Skeletal muscle satellite cell (primary cell): ENCODE measurements around the gene DHRS9.
"Not testable (repeated sequence)": the region's sequence is repeated elsewhere in the genome, so short reads cannot be mapped to it uniquely, and the experiment has no call there.

Source experiments
- H3K27me3 ChIP-seq: 2 replicates; pipeline ENCODE4 v1.7.0; 2013; ENCODE audit warnings: low read length; ENCODE audit not compliant: control insufficient read depth, insufficient read depth
- H3K36me3 ChIP-seq: 2 replicates; pipeline ENCODE4 v1.7.0; 2013; ENCODE audit warnings: mild to moderate bottlenecking, control low read depth, low read length; ENCODE audit not compliant: insufficient read depth
- H3K4me1 ChIP-seq: 2 replicates; pipeline ENCODE4 v1.7.0; 2013; ENCODE audit warnings: low read length; ENCODE audit not compliant: control insufficient read depth, insufficient read depth
- H3K4me2 ChIP-seq: 2 replicates; pipeline ENCODE4 v1.7.0; 2013; ENCODE audit warnings: mild to moderate bottlenecking, low read length
- H3K4me3 ChIP-seq: 2 replicates; pipeline ENCODE4 v1.7.0; 2013; ENCODE audit warnings: low read length
- H3K9ac ChIP-seq: 2 replicates; pipeline ENCODE4 v1.7.0; 2013; ENCODE audit warnings: mild to moderate bottlenecking, low read depth, low read length, moderate library complexity
- H3K9me3 ChIP-seq: replicated peaks from 2 replicates; pipeline ENCODE4 v1.7.0; 2013; ENCODE audit warnings: mild to moderate bottlenecking, control low read depth, low read length

Gene DHRS9

DNA sequence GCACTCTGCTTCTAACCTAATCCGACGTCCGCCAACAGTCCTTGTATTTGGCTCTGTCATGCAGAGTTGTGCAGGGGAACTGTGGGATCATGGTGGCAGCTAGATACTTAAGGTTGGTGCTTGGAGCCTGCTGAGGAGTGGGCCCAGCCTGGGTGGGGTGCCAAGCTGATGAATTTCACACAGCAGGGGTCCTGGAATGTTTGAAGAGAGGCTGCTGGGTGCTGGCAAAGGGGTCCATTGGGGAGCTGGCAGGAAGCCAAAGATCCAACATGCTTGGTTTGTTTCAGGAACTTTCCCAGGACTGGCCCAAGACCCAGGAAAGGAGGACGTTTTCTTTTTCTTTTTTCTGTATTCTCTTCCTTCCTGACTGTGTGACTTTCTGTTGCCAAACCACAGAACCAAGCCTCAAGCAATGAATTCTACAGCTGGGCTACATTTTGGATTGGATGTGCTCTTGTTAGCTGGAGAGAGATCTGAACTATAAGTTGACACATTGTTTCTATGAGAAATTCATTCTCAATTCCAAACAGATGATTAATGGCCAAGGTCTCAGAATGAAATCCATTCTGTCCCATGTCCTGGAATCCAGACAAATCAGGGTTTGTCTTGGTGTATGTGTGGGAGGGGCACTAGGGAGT is 49.9 kb downstream of the DHRS9 start:
- Histone ChIP-seq H3K9me3 (no peaks in the 10 kb centered on the region), H3K4me1 (no peaks in the 10 kb centered on the region), H3K4me3 (no peak overlapping the region), H3K4me2 (no peak overlapping the region), H3K9ac (no peak overlapping the region), H3K27me3 (peaks cover 7% of the 10 kb centered on the region), H3K36me3 (no peaks in the 10 kb centered on the region)

GRCh38 chr2:169119851-169120250 is 50.5 kb downstream of the DHRS9 start:
- Histone ChIP-seq H3K4me3 (no peak overlapping the region), H3K4me1 (no peaks in the 10 kb centered on the region), H3K36me3 (no peaks in the 10 kb centered on the region), H3K27me3 (peaks cover 10% of the 10 kb centered on the region), H3K4me2 (no peak overlapping the region), H3K9ac (no peak overlapping the region), H3K9me3 (no peaks in the 10 kb centered on the region)

DNA sequence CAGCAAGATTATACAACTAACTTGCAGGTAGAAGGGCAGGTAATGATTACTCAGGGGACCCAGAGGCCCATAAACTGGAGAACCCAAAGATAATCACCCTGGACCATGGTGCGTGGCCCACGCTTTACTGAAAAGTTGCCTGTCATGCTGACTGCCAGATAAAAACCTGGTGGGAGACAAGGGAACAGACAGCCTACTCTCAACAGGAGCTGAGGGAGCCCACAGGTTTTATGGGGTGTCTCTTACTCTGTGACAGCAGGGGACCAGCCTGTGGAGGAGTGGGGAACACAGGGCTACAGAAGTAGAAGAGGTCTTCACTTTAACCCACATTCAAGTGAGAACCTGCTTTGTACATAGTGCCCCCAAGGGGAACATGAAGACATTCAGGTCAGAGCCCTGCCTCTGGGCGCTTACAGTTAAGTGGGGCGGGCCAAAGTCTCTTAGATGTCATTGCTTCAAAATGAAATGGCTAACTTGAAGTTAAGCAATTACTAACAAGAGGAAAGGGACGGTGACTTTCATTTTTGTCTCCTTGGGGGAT is 60.4 kb downstream of the DHRS9 start:
- H3K36me3 ChIP-seq: no peaks in the 10 kb centered on the region
- no peak overlapping the region for H3K4me2 ChIP-seq
- H3K9me3 ChIP-seq: no peaks in the 10 kb centered on the region
- peaks cover 2% of the 10 kb centered on the region for H3K27me3 ChIP-seq
- H3K4me3 ChIP-seq: no peak overlapping the region
- no peaks in the 10 kb centered on the region for H3K4me1 ChIP-seq
- H3K9ac ChIP-seq: no peak overlapping the region

- Histone ChIP-seq H3K4me2 (no peak overlapping the region), H3K4me3 (no peak overlapping the region), H3K9me3 (no peaks in the 10 kb centered on the region), H3K9ac (no peak overlapping the region), H3K4me1 (no peaks in the 10 kb centered on the region), H3K36me3 (no peaks in the 10 kb centered on the region), H3K27me3 (peaks cover 2% of the 10 kb centered on the region)
These were observed 62.5 kb downstream of the DHRS9 start for GRCh38 chr2:169131587-169132512.

DNA sequence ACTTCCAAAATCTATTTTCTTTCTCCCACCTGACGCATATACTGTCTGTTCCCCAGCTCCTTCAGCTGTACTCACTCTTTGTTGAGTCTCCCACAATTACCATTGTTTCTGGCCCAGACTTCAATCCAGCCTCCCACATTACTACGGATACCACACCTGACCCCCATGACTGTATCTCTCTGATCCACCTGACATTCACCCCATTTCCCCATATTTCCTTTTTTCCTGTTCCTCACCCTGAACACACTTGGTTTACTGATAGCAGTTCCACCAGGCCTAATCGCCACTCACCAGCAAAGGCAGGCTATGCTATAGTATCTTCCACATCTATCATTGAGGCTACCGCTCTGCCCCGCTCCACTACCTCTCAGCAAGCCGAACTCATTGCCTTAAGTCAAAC is 64.9 kb downstream of the DHRS9 start:
- not testable (repeated sequence) for H3K27me3 ChIP-seq, H3K4me2 ChIP-seq, H3K4me3 ChIP-seq, H3K9me3 ChIP-seq, H3K4me1 ChIP-seq, H3K36me3 ChIP-seq, H3K9ac ChIP-seq

DNA sequence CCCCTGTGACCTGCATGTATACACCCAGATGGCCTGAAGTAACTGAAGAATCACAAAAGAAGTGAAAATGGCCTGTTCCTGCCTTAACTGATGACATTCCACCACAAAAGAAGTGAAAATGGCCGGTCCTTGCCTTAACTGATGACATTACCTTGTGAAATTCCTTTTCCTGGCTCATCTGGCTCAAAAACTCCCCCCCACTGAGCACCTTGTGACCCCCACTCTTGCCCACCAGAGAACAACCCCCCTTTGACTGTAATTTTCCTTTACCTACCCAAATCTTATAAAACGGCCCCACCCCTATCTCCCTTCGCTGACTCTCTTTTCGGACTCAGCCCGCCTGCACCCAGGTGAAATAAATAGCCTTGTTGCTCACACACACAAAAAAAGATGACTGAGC is 67.1 kb downstream of the DHRS9 start:
- not testable (repeated sequence) for H3K27me3 ChIP-seq, H3K4me2 ChIP-seq, H3K36me3 ChIP-seq, H3K4me3 ChIP-seq, H3K4me1 ChIP-seq, H3K9me3 ChIP-seq, H3K9ac ChIP-seq

DNA sequence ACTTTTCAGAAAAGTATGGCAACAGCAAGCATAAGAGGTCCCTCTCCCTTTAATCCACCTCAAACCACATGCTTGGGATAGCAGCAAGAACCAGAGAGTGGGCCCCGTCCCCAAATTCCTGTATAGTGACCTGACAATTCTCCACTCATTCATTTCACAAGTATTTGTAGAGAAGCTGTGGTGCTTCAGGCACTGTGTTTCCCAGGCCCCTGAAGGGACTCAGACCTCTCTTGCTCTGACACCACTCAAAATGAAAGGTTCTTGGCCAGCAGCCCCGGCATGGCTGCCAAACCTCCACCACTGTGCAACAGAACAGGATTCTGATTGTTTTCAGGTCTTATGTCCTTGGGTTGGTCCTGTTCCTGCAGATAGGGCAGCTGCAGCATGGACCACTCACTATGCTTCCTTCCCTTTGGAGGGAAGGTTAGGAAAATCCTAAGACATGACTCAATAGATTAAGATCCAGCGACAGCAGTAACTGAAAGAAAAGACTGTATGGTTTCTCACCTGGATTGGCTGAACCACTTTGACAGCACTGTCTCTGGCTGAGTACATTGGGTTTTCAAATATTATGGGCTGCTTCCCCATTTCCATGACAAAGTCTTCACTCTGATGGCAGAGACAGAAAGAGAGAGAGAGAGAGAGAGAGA is 67.6 kb downstream of the DHRS9 start:
- no peak overlapping the region for H3K9ac ChIP-seq
- H3K9me3 ChIP-seq: no peaks in the 10 kb centered on the region
- H3K4me2 ChIP-seq: no peak overlapping the region
- no peaks in the 10 kb centered on the region for H3K27me3 ChIP-seq
- H3K4me1 ChIP-seq: no peaks in the 10 kb centered on the region
- H3K4me3 ChIP-seq: no peak overlapping the region
- no peaks in the 10 kb centered on the region for H3K36me3 ChIP-seq

- H3K9me3 ChIP-seq: no peaks in the 10 kb centered on the region
- H3K27me3 ChIP-seq: no peaks in the 10 kb centered on the region
- no peak overlapping the region for H3K9ac ChIP-seq
- H3K4me1 ChIP-seq: no peaks in the 10 kb centered on the region
- no peak overlapping the region for H3K4me2 ChIP-seq
- no peaks in the 10 kb centered on the region for H3K36me3 ChIP-seq
- no peak overlapping the region for H3K4me3 ChIP-seq
These were observed 68.6 kb downstream of the DHRS9 start for GRCh38 chr2:169137924-169138323.

DNA sequence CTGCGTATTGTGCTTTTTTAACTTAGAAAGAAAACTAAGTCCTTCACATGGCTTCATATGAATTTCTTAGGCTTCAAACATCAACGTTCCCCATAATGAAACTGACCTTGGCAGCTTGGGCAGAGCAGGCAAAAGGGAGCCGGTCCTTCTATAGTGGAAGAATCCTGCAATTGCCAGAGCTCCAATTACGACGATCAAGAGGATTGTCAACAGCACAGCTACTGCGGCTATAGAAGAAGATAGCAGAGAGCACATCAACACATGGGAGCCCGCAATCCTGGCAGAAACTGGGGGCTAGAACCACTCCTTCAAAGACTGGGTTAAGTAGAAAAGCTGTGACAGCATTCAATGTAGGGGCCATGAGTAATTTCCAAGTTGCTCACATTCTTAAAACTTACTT is 69.8 kb downstream of the DHRS9 start:
- no peak overlapping the region for H3K9ac ChIP-seq
- no peak overlapping the region for H3K4me2 ChIP-seq
- H3K36me3 ChIP-seq: no peaks in the 10 kb centered on the region
- H3K9me3 ChIP-seq: no peaks in the 10 kb centered on the region
- H3K4me3 ChIP-seq: no peak overlapping the region
- no peaks in the 10 kb centered on the region for H3K4me1 ChIP-seq
- no peaks in the 10 kb centered on the region for H3K27me3 ChIP-seq

- Histone ChIP-seq H3K9ac (no peak overlapping the region), H3K36me3 (no peaks in the 10 kb centered on the region), H3K4me3 (no peak overlapping the region), H3K4me2 (no peak overlapping the region), H3K9me3 (no peaks in the 10 kb centered on the region), H3K4me1 (no peaks in the 10 kb centered on the region), H3K27me3 (no peaks in the 10 kb centered on the region)
These were observed 70.8 kb downstream of the DHRS9 start for GRCh38 chr2:169139993-169140767.
